ENCODE data around the gene TDO2.
"Not testable (repeated sequence)": the region's sequence is repeated elsewhere in the genome, so short reads cannot be mapped to it uniquely, and the experiment has no call there.

Gene TDO2

GRCh38 chr4:155887045-155887444 is 16.5 kb upstream of the TDO2 start:
- Histone ChIP-seq H3K4me3 (ENCODE audit: low read depth, low read length) (no peak overlapping the region), H3K36me3 (ENCODE audit: control insufficient read depth, insufficient read depth, low read length) (no peaks in the 10 kb centered on the region), H3K9me3 (ENCODE audit: control insufficient read depth, insufficient read depth, low read length) (peaks cover 19% of the 10 kb centered on the region), H3K4me1 (ENCODE audit: control insufficient read depth, insufficient read depth, low read length) (no peaks in the 10 kb centered on the region), H3K27me3 (ENCODE audit: control insufficient read depth, insufficient read depth, low read length) (no peaks in the 10 kb centered on the region), H3K9ac (ENCODE audit: low read depth, low read length) (no peak overlapping the region), H3K27ac (ENCODE audit: low read depth, low read length) (no peak overlapping the region)

GRCh38 chr4:155887847-155888570 is 15.5 kb upstream of the TDO2 start:
- Histone ChIP-seq H3K4me3 (ENCODE audit: low read depth, low read length) (no peak overlapping the region), H3K9ac (ENCODE audit: low read depth, low read length) (no peak overlapping the region), H3K27ac (ENCODE audit: low read depth, low read length) (no peak overlapping the region), H3K36me3 (ENCODE audit: control insufficient read depth, insufficient read depth, low read length) (no peaks in the 10 kb centered on the region), H3K27me3 (ENCODE audit: control insufficient read depth, insufficient read depth, low read length) (no peaks in the 10 kb centered on the region), H3K4me1 (ENCODE audit: control insufficient read depth, insufficient read depth, low read length) (no peaks in the 10 kb centered on the region), H3K9me3 (ENCODE audit: control insufficient read depth, insufficient read depth, low read length) (peaks cover 20% of the 10 kb centered on the region)

DNA sequence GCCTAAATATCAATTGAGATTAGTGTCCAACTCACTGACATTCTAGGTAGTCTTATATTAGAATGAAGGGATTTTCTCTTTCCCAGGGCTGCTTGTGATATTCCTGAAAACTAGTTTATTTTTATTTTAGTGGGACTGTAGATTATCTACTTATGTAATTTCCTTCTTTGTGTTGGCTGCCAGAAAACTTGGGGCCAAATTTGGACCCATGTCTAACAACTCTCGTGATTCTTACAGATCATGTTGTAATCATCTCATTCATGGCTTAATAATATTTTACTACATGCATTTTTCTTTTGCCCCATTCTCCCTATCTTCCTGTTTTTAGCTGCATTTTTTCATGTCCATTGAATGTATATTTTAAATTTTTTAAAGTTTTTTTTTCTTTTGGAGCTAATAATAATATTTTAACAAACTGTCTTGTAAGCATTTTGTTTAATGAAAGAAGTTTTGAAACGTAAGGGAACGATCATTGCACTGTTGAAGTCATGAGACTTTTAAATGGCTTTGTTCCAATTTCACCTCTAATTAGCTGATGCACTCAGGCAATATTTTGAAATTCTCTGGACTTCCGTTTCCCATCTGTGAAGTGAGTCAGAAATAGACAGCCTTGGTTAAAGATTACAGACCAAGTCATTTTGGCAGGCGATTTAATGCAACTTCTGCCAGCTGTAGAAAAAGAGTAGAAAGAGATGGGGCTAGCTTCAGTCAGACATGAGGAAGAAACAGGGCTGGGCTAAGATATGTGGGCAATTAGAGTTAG is 14.3 kb upstream of the TDO2 start:
- Histone ChIP-seq H3K36me3 (ENCODE audit: control insufficient read depth, insufficient read depth, low read length) (no peaks in the 10 kb centered on the region), H3K4me3 (ENCODE audit: low read depth, low read length) (no peak overlapping the region), H3K4me1 (ENCODE audit: control insufficient read depth, insufficient read depth, low read length) (no peaks in the 10 kb centered on the region), H3K27ac (ENCODE audit: low read depth, low read length) (no peak overlapping the region), H3K9ac (ENCODE audit: low read depth, low read length) (no peak overlapping the region), H3K27me3 (ENCODE audit: control insufficient read depth, insufficient read depth, low read length) (no peaks in the 10 kb centered on the region), H3K9me3 (ENCODE audit: control insufficient read depth, insufficient read depth, low read length) (peaks cover 20% of the 10 kb centered on the region)

- Histone ChIP-seq H3K36me3 (ENCODE audit: control insufficient read depth, insufficient read depth, low read length) (no peaks in the 10 kb centered on the region), H3K27me3 (ENCODE audit: control insufficient read depth, insufficient read depth, low read length) (no peaks in the 10 kb centered on the region), H3K4me1 (ENCODE audit: control insufficient read depth, insufficient read depth, low read length) (no peaks in the 10 kb centered on the region), H3K9ac (ENCODE audit: low read depth, low read length) (no peak overlapping the region), H3K4me3 (ENCODE audit: low read depth, low read length) (no peak overlapping the region), H3K9me3 (ENCODE audit: control insufficient read depth, insufficient read depth, low read length) (peaks cover 20% of the 10 kb centered on the region), H3K27ac (ENCODE audit: low read depth, low read length) (no peak overlapping the region)
Observed at GRCh38 chr4:155889946-155890345, 13.6 kb upstream of the TDO2 start.

GRCh38 chr4:155891058-155891457 is 12.4 kb upstream of the TDO2 start:
- H3K27ac ChIP-seq (ENCODE audit: low read depth, low read length) = no peak overlapping the region
- H3K9me3 ChIP-seq (ENCODE audit: control insufficient read depth, insufficient read depth, low read length) = peaks cover 20% of the 10 kb centered on the region
- no peaks in the 10 kb centered on the region for H3K4me1 ChIP-seq (ENCODE audit: control insufficient read depth, insufficient read depth, low read length)
- no peak overlapping the region for H3K9ac ChIP-seq (ENCODE audit: low read depth, low read length)
- H3K27me3 ChIP-seq (ENCODE audit: control insufficient read depth, insufficient read depth, low read length) = no peaks in the 10 kb centered on the region
- no peak overlapping the region for H3K4me3 ChIP-seq (ENCODE audit: low read depth, low read length)
- H3K36me3 ChIP-seq (ENCODE audit: control insufficient read depth, insufficient read depth, low read length) = no peaks in the 10 kb centered on the region

GRCh38 chr4:155898371-155898770 is 5.1 kb upstream of the TDO2 start:
- not testable (repeated sequence) for H3K9ac ChIP-seq (ENCODE audit: low read depth, low read length); H3K9me3 ChIP-seq (ENCODE audit: control insufficient read depth, insufficient read depth, low read length); H3K27ac ChIP-seq (ENCODE audit: low read depth, low read length); H3K4me3 ChIP-seq (ENCODE audit: low read depth, low read length); H3K27me3 ChIP-seq (ENCODE audit: control insufficient read depth, insufficient read depth, low read length); H3K36me3 ChIP-seq (ENCODE audit: control insufficient read depth, insufficient read depth, low read length)
- H3K4me1 ChIP-seq (ENCODE audit: control insufficient read depth, insufficient read depth, low read length) = peaks cover 14% of the 10 kb centered on the region

DNA sequence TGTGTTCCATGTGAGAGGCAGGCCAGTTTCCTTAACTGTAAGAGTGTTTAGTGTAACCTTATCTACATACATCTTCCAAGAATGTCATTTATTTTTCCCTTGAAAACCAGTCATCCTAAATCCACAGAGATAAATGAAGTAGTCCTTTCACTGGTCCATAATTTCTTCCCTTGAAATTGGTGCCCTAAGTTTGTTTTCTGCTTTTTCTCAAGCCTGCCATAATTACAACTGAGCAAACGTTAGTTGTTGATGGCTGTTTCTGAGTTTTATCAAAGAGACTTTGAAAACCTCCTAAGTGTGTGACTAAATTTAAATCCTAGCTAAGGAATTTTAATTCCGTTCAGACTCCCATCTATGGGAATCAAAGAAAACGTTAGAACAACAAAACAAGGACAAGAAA is 3.6 kb upstream of the TDO2 start:
- H3K4me3 ChIP-seq (ENCODE audit: low read depth, low read length) = no peak overlapping the region

DNA sequence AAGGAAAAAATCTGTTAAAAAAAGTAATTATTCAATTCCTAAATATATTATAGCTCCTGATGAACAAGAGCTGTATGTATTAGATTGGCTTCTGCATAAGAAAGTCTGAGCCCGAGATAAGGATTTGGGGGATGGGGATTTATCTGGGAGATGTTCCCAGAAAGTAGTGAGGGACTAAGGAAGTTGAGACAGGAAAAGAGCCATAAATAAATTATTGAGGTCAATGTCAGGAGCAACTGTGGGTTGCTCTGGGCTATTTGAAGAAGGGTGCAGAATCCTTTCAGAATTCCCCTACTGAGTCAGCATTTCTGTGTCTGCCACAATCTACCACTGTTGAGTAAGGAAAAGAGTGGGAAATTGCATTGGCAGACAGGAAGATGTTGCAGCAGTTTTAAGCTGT is 3.1 kb upstream of the TDO2 start:
- Histone ChIP-seq H3K9ac (ENCODE audit: low read depth, low read length) (no peak overlapping the region), H3K36me3 (ENCODE audit: control insufficient read depth, insufficient read depth, low read length) (no peaks in the 10 kb centered on the region), H3K9me3 (ENCODE audit: control insufficient read depth, insufficient read depth, low read length) (no peaks in the 10 kb centered on the region), H3K4me3 (ENCODE audit: low read depth, low read length) (no peak overlapping the region), H3K4me1 (ENCODE audit: control insufficient read depth, insufficient read depth, low read length) (peaks cover 24% of the 10 kb centered on the region), H3K27me3 (ENCODE audit: control insufficient read depth, insufficient read depth, low read length) (no peaks in the 10 kb centered on the region), H3K27ac (ENCODE audit: low read depth, low read length) (no peak overlapping the region)

More for the DNA sequence above, 3.6 kb upstream of the TDO2 start:
- no peaks in the 10 kb centered on the region for H3K9me3 ChIP-seq (ENCODE audit: control insufficient read depth, insufficient read depth, low read length)
- no peak overlapping the region for H3K9ac ChIP-seq (ENCODE audit: low read depth, low read length)
- H3K27me3 ChIP-seq (ENCODE audit: control insufficient read depth, insufficient read depth, low read length) = no peaks in the 10 kb centered on the region
- H3K36me3 ChIP-seq (ENCODE audit: control insufficient read depth, insufficient read depth, low read length) = no peaks in the 10 kb centered on the region
- no peak overlapping the region for H3K27ac ChIP-seq (ENCODE audit: low read depth, low read length)
- H3K4me1 ChIP-seq (ENCODE audit: control insufficient read depth, insufficient read depth, low read length) = peaks cover 24% of the 10 kb centered on the region

DNA sequence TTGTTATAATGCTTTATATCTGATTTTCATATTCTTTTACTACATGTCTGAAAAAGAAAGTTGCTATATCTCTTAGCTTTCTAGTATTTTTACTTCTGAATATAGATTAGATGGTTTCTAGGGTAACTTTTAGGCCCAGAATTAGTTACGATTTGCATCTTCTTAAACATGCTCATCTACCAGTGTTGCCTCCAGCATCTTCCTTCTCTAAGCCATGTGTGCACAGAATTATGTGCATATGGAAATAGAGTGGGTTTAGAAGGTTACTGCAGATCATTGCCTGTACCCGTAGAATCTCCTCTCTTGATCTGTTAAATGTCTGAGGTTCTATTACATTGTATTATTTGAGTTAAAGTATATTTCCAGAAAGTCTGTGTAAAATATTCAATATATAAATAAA is 2.5 kb upstream of the TDO2 start:
- no peak overlapping the region for H3K9ac ChIP-seq (ENCODE audit: low read depth, low read length)
- H3K27me3 ChIP-seq (ENCODE audit: control insufficient read depth, insufficient read depth, low read length) = no peaks in the 10 kb centered on the region
- no peak overlapping the region for H3K4me3 ChIP-seq (ENCODE audit: low read depth, low read length)
- H3K4me1 ChIP-seq (ENCODE audit: control insufficient read depth, insufficient read depth, low read length) = peaks cover 24% of the 10 kb centered on the region
- no peaks in the 10 kb centered on the region for H3K9me3 ChIP-seq (ENCODE audit: control insufficient read depth, insufficient read depth, low read length)
- no peak overlapping the region for H3K27ac ChIP-seq (ENCODE audit: low read depth, low read length)
- H3K36me3 ChIP-seq (ENCODE audit: control insufficient read depth, insufficient read depth, low read length) = no peaks in the 10 kb centered on the region

DNA sequence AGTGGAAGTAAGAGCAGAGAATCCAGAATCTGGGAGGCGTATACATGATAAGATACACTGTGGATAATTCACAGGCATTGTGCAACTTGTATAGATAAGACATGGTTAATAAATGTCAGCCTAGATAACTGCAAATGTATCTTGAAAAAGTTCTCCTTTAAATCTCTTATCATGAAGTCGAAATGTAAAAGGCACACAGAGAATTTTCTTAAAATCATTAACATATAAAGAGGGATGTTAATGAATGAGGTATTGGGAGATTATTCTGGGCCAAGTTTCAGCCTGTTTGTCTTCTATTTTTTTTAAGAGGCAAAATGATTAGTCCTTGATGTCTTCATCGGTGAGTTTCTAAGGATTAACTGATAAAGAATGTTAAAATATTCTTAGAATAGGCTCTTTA is 835 bp downstream of the TDO2 start:
- no peak overlapping the region for H3K9ac ChIP-seq (ENCODE audit: low read depth, low read length)
- H3K36me3 ChIP-seq (ENCODE audit: control insufficient read depth, insufficient read depth, low read length) = no peaks in the 10 kb centered on the region
- no peak overlapping the region for H3K27ac ChIP-seq (ENCODE audit: low read depth, low read length)
- no peaks in the 10 kb centered on the region for H3K9me3 ChIP-seq (ENCODE audit: control insufficient read depth, insufficient read depth, low read length)
- no peak overlapping the region for H3K4me3 ChIP-seq (ENCODE audit: low read depth, low read length)
- H3K27me3 ChIP-seq (ENCODE audit: control insufficient read depth, insufficient read depth, low read length) = no peaks in the 10 kb centered on the region
- peaks cover 24% of the 10 kb centered on the region for H3K4me1 ChIP-seq (ENCODE audit: control insufficient read depth, insufficient read depth, low read length)

GRCh38 chr4:155906554-155907247 is 3.2 kb downstream of the TDO2 start:
- Histone ChIP-seq H3K9me3 (ENCODE audit: control insufficient read depth, insufficient read depth, low read length) (no peaks in the 10 kb centered on the region), H3K4me1 (ENCODE audit: control insufficient read depth, insufficient read depth, low read length) (peaks cover 9% of the 10 kb centered on the region; the same call in 1 of the 2 replicates), H3K27me3 (ENCODE audit: control insufficient read depth, insufficient read depth, low read length) (no peaks in the 10 kb centered on the region), H3K4me3 (ENCODE audit: low read depth, low read length) (no peak overlapping the region), H3K27ac (ENCODE audit: low read depth, low read length) (no peak overlapping the region), H3K36me3 (ENCODE audit: control insufficient read depth, insufficient read depth, low read length) (no peaks in the 10 kb centered on the region), H3K9ac (ENCODE audit: low read depth, low read length) (no peak overlapping the region)

Data from HUES48 (cell line).